ENCODE measurements around the gene LRP1B.

DNA sequence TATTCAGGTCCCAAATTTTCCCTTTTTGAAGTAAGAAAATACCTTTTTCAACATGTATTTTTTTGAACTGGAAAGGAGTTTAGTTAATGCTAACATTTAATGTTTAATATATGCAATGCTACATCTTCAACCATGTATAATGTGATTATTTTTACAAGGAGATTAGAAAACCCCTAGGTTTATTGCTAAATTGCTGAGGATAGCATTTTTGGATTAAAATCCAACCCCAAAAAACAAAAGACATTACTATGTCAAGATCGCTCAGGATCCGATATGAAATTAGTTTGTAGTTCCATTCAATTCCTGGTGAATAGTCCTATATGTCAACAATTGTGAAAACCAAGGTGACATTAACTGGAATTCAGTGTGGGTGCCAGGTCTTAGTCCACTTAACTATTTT lies 35.2 kb downstream of the LRP1B start:
- no peak for TF ChIP-seq ZNF274 (IDR thresholded peaks at IDR 0.05; ENCODE audit: low read depth, low read length)
- no peak for TF ChIP-seq SUZ12 (IDR thresholded peaks at IDR 0.05; ENCODE audit: extremely low read depth, insufficient read depth, insufficient read length)
- TF ChIP-seq YY1 (IDR thresholded peaks at IDR 0.05; ENCODE audit: insufficient read depth, insufficient read length) = no peak

All from NT2/D1 (cell line).